Measurements from ENCODE around the gene ACLY. TPM values are rescaled to one million over a fixed set of nuclear protein-coding genes. Genes with fewer than 3 reads are reported as not detected.
A peak's percentile ranks its signal among the peaks of the same experiment; 100 is the strongest.

Gene ACLY
- total and polyA plus RNA-seq, 2 of the 13 experiments (the other 11 are each of a cell fraction or from before 2014, with no cell fraction given), result 111 to 218 TPM

DNA sequence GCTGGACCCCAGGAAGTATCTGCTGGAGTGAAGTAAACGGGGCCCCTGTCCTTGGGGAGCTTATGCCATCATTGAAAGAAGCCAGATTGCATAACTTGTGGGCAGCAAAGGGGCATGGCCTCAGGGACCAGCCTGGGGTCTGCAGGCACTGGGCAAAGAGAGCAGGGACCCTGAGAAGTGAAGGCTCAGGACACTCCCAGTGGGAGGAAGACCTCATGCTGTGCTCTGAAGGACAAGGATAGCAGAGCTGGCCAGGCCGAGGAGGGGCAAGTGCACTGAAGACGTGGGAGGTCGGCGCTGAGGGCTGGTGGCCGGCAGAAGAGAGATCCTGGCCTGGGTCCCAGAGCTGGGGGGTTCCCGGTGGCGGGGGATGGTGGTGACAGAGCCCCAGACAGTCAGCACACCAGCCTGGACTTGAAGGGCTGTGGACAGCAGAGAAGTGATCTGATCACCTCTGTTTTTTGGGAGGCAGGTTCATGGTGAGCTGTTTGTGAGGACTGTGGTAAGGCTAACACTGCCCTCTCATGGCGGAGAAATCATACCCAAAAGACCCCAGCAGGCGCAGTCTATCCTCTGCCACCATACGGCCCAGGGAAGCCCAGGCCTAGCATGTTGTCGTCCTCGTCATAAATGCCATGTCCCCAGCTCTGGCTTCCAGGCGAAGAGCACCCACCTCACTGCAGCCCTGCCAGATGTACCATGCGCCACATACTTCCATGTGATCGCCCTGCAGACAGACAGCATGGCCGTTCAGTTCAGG is 40.8 kb upstream of the ACLY start (continued):
- TF ChIP-seq, protein P1, sequence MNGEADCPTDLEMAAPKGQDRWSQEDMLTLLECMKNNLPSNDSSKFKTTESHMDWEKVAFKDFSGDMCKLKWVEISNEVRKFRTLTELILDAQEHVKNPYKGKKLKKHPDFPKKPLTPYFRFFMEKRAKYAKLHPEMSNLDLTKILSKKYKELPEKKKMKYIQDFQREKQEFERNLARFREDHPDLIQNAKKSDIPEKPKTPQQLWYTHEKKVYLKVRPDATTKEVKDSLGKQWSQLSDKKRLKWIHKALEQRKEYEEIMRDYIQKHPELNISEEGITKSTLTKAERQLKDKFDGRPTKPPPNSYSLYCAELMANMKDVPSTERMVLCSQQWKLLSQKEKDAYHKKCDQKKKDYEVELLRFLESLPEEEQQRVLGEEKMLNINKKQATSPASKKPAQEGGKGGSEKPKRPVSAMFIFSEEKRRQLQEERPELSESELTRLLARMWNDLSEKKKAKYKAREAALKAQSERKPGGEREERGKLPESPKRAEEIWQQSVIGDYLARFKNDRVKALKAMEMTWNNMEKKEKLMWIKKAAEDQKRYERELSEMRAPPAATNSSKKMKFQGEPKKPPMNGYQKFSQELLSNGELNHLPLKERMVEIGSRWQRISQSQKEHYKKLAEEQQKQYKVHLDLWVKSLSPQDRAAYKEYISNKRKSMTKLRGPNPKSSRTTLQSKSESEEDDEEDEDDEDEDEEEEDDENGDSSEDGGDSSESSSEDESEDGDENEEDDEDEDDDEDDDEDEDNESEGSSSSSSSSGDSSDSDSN (CRISPR knock-in tag; IDR thresholded peaks at IDR 0.05), result peak; percentile 78
- TF ChIP-seq, protein P2, sequence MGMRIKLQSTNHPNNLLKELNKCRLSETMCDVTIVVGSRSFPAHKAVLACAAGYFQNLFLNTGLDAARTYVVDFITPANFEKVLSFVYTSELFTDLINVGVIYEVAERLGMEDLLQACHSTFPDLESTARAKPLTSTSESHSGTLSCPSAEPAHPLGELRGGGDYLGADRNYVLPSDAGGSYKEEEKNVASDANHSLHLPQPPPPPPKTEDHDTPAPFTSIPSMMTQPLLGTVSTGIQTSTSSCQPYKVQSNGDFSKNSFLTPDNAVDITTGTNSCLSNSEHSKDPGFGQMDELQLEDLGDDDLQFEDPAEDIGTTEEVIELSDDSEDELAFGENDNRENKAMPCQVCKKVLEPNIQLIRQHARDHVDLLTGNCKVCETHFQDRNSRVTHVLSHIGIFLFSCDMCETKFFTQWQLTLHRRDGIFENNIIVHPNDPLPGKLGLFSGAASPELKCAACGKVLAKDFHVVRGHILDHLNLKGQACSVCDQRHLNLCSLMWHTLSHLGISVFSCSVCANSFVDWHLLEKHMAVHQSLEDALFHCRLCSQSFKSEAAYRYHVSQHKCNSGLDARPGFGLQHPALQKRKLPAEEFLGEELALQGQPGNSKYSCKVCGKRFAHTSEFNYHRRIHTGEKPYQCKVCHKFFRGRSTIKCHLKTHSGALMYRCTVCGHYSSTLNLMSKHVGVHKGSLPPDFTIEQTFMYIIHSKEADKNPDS (CRISPR knock-in tag; IDR thresholded peaks at IDR 0.05), result 0 out of 2 replicates have a peak, but pooled peaks have one; percentile 20
- TF ChIP-seq TCF7L2 (IDR thresholded peaks at IDR 0.05; ENCODE audit: low read depth, low read length) (no peak), ZBTB7B (CRISPR knock-in tag; IDR thresholded peaks at IDR 0.05) (peak; percentile 78), MIXL1 (CRISPR knock-in tag; IDR thresholded peaks at IDR 0.05) (peak; percentile 16; the same call in 1 of the 2 replicates), ARNTL (CRISPR knock-in tag; IDR thresholded peaks at IDR 0.05) (no peak), SOX6 (IDR thresholded peaks at IDR 0.05) (no peak), SOX6 (CRISPR knock-in tag; IDR thresholded peaks at IDR 0.05) (peak; percentile 69), ZNF607 (CRISPR knock-in tag; IDR thresholded peaks at IDR 0.05; ENCODE audit: borderline replicate concordance) (no peak), TCF7 (IDR thresholded peaks at IDR 0.05; ENCODE audit: low read depth) (no peak), CEBPB (IDR thresholded peaks at IDR 0.05; ENCODE audit: borderline replicate concordance, low read depth, low read length) (peak; percentile 79), ETV6 (CRISPR knock-in tag; conservative IDR thresholded peaks at IDR 0.05) (no peak), ATM (IDR thresholded peaks at IDR 0.05; ENCODE audit: borderline replicate concordance) (no peak), EEA1 (CRISPR knock-in tag; IDR thresholded peaks at IDR 0.05; ENCODE audit: borderline replicate concordance) (peak; percentile 71; the same call in 1 of the 2 replicates), AKAP8 (CRISPR knock-in tag; IDR thresholded peaks at IDR 0.05) (0 out of 2 replicates have a peak, but pooled peaks have one; percentile 70), TEAD3 (CRISPR knock-in tag; optimal IDR thresholded peaks at IDR 0.05; ENCODE audit: borderline replicate concordance) (peak; percentile 71), FOXA1 (IDR thresholded peaks at IDR 0.05) (no peak), FOXA1 (CRISPR knock-in tag; IDR thresholded peaks at IDR 0.05) (0 out of 2 replicates have a peak, but pooled peaks have one; percentile 9), ZNF225 (CRISPR knock-in tag; IDR thresholded peaks at IDR 0.05) (0 out of 2 replicates have a peak, but pooled peaks have one; percentile 24), CBX2 (IDR thresholded peaks at IDR 0.05; ENCODE audit: low read depth, low read length) (no peak), CBX2 (CRISPR knock-in tag; IDR thresholded peaks at IDR 0.05; ENCODE audit: low read depth) (no peak; the same call in 1 of the 2 replicates), REXO4 (CRISPR knock-in tag; IDR thresholded peaks at IDR 0.05; ENCODE audit: borderline replicate concordance) (no peak), SAP130 (CRISPR knock-in tag; IDR thresholded peaks at IDR 0.05; ENCODE audit: low read depth) (peak; percentile 60; the same call in 1 of the 2 replicates)
- TF ChIP-seq, protein P3, sequence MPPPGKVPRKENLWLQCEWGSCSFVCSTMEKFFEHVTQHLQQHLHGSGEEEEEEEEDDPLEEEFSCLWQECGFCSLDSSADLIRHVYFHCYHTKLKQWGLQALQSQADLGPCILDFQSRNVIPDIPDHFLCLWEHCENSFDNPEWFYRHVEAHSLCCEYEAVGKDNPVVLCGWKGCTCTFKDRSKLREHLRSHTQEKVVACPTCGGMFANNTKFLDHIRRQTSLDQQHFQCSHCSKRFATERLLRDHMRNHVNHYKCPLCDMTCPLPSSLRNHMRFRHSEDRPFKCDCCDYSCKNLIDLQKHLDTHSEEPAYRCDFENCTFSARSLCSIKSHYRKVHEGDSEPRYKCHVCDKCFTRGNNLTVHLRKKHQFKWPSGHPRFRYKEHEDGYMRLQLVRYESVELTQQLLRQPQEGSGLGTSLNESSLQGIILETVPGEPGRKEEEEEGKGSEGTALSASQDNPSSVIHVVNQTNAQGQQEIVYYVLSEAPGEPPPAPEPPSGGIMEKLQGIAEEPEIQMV (CRISPR knock-in tag; IDR thresholded peaks at IDR 0.05; ENCODE audit: low read depth), result no peak
- TF ChIP-seq, protein P4, sequence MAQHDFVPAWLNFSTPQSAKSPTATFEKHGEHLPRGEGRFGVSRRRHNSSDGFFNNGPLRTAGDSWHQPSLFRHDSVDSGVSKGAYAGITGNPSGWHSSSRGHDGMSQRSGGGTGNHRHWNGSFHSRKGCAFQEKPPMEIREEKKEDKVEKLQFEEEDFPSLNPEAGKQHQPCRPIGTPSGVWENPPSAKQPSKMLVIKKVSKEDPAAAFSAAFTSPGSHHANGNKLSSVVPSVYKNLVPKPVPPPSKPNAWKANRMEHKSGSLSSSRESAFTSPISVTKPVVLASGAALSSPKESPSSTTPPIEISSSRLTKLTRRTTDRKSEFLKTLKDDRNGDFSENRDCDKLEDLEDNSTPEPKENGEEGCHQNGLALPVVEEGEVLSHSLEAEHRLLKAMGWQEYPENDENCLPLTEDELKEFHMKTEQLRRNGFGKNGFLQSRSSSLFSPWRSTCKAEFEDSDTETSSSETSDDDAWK (CRISPR knock-in tag; IDR thresholded peaks at IDR 0.05), result no peak

Data from HepG2 (cell line).